ENCODE measurements around the gene SPATA6.
"Not testable (repeated sequence)": the region's sequence is repeated elsewhere in the genome, so short reads cannot be mapped to it uniquely, and the experiment has no call there.

DNA sequence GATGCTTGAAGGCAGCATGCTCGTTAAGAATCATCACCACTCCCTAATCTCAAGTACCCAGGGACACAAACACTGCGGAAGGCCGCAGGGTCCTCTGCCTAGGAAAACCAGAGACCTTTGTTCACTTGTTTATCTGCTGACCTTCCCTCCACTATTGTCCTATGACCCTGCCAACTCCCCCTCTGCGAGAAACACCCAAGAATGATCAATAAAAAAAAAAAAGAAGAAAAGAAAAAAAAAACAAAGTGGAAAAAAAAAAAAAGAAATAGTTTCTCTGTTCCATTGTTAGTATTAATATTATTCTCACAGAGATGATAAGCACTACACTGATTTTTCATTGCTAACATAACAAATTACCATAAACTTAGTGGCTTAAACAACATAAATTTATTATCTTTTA, 8.0 kb upstream of the SPATA6 start:
- not testable (repeated sequence) for TF ChIP-seq POLR2A (IDR thresholded peaks at IDR 0.05; ENCODE audit: extremely low read depth, insufficient read length)
- TF ChIP-seq, protein P1, sequence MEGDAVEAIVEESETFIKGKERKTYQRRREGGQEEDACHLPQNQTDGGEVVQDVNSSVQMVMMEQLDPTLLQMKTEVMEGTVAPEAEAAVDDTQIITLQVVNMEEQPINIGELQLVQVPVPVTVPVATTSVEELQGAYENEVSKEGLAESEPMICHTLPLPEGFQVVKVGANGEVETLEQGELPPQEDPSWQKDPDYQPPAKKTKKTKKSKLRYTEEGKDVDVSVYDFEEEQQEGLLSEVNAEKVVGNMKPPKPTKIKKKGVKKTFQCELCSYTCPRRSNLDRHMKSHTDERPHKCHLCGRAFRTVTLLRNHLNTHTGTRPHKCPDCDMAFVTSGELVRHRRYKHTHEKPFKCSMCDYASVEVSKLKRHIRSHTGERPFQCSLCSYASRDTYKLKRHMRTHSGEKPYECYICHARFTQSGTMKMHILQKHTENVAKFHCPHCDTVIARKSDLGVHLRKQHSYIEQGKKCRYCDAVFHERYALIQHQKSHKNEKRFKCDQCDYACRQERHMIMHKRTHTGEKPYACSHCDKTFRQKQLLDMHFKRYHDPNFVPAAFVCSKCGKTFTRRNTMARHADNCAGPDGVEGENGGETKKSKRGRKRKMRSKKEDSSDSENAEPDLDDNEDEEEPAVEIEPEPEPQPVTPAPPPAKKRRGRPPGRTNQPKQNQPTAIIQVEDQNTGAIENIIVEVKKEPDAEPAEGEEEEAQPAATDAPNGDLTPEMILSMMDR (IDR thresholded peaks at IDR 0.05; ENCODE audit: low read depth, low read length) = not testable (repeated sequence)
